ENCODE results near the gene RPL28. TPM values are rescaled to one million over a fixed set of nuclear protein-coding genes. Genes with fewer than 3 reads are reported as not detected.
A peak's percentile ranks its signal among the peaks of the same experiment; 100 is the strongest.
"Not testable (repeated sequence)": the region's sequence is repeated elsewhere in the genome, so short reads cannot be mapped to it uniquely, and the experiment has no call there.

The RPL28 gene
- total and polyA plus RNA-seq, 10 of the 15 experiments (the other 5 are each of a cell fraction or from before 2014, with no cell fraction given): 260 to 3,542 (median 891) TPM

DNA sequence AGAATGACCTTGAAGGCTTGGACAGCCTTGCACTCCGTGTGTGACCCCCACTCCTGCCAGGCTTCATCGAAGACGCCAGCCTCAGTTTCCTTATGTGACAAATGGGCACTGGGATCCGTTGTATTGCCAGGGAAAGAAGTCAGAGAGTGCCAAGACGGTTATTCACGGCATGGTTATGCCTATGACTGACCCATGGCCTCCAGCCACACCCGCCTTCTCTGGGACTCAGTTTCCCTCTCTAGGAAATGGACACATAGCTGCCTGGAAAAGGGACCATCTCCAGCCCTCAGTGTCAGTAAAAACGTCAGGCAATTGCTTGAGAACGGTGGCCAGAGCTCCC is 22.8 kb downstream of the RPL28 start (continued):
- TF ChIP-seq, protein P1, sequence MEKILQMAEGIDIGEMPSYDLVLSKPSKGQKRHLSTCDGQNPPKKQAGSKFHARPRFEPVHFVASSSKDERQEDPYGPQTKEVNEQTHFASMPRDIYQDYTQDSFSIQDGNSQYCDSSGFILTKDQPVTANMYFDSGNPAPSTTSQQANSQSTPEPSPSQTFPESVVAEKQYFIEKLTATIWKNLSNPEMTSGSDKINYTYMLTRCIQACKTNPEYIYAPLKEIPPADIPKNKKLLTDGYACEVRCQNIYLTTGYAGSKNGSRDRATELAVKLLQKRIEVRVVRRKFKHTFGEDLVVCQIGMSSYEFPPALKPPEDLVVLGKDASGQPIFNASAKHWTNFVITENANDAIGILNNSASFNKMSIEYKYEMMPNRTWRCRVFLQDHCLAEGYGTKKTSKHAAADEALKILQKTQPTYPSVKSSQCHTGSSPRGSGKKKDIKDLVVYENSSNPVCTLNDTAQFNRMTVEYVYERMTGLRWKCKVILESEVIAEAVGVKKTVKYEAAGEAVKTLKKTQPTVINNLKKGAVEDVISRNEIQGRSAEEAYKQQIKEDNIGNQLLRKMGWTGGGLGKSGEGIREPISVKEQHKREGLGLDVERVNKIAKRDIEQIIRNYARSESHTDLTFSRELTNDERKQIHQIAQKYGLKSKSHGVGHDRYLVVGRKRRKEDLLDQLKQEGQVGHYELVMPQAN (conservative IDR thresholded peaks at IDR 0.05): 0 out of 2 replicates have a peak, but pooled peaks have one; percentile 24
- TF ChIP-seq, protein P2, sequence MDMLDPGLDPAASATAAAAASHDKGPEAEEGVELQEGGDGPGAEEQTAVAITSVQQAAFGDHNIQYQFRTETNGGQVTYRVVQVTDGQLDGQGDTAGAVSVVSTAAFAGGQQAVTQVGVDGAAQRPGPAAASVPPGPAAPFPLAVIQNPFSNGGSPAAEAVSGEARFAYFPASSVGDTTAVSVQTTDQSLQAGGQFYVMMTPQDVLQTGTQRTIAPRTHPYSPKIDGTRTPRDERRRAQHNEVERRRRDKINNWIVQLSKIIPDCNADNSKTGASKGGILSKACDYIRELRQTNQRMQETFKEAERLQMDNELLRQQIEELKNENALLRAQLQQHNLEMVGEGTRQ (IDR thresholded peaks at IDR 0.05; ENCODE audit: borderline replicate concordance, low read depth, low read length): no peak
- TF ChIP-seq SP1 (IDR thresholded peaks at IDR 0.05; ENCODE audit: low read depth, low read length) (no peak), TBL1XR1 (IDR thresholded peaks at IDR 0.05; ENCODE audit: low read depth, low read length) (no peak), HDAC2 (IDR thresholded peaks at IDR 0.05) (no peak), ZZZ3 (IDR thresholded peaks at IDR 0.05; ENCODE audit: control insufficient read depth, insufficient read length, low read depth) (no peak), CEBPB (IDR thresholded peaks at IDR 0.05; ENCODE audit: borderline replicate concordance in 1 of 2, low read depth in 2 of 2, low read length in 2 of 2) (no peak), ZNF217 (IDR thresholded peaks at IDR 0.05) (peak; percentile 79; the same call in 1 of the 2 replicates), NFYB (IDR thresholded peaks at IDR 0.05; ENCODE audit: insufficient read depth, low read depth, low read length) (no peak), FOS (IDR thresholded peaks at IDR 0.05; ENCODE audit: borderline replicate concordance, extremely low read depth, insufficient read length) (no peak), NR2F1 (conservative IDR thresholded peaks at IDR 0.05) (no peak), MYC (IDR thresholded peaks at IDR 0.05; ENCODE audit: insufficient read depth, insufficient read length, insufficient replicate concordance, low read length, severe bottlenecking) (no peak), ATF7 (IDR thresholded peaks at IDR 0.05; ENCODE audit: low read depth) (no peak), ZNF207 (IDR thresholded peaks at IDR 0.05; ENCODE audit: borderline replicate concordance) (no peak)
- TF ChIP-seq, protein P3, sequence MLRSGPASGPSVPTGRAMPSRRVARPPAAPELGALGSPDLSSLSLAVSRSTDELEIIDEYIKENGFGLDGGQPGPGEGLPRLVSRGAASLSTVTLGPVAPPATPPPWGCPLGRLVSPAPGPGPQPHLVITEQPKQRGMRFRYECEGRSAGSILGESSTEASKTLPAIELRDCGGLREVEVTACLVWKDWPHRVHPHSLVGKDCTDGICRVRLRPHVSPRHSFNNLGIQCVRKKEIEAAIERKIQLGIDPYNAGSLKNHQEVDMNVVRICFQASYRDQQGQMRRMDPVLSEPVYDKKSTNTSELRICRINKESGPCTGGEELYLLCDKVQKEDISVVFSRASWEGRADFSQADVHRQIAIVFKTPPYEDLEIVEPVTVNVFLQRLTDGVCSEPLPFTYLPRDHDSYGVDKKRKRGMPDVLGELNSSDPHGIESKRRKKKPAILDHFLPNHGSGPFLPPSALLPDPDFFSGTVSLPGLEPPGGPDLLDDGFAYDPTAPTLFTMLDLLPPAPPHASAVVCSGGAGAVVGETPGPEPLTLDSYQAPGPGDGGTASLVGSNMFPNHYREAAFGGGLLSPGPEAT (IDR thresholded peaks at IDR 0.05; ENCODE audit: low read depth): 0 out of 2 replicates have a peak, but pooled peaks have one; percentile 14
- TF ChIP-seq, protein P4, sequence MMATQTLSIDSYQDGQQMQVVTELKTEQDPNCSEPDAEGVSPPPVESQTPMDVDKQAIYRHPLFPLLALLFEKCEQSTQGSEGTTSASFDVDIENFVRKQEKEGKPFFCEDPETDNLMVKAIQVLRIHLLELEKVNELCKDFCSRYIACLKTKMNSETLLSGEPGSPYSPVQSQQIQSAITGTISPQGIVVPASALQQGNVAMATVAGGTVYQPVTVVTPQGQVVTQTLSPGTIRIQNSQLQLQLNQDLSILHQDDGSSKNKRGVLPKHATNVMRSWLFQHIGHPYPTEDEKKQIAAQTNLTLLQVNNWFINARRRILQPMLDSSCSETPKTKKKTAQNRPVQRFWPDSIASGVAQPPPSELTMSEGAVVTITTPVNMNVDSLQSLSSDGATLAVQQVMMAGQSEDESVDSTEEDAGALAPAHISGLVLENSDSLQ (IDR thresholded peaks at IDR 0.05): no peak

DNA sequence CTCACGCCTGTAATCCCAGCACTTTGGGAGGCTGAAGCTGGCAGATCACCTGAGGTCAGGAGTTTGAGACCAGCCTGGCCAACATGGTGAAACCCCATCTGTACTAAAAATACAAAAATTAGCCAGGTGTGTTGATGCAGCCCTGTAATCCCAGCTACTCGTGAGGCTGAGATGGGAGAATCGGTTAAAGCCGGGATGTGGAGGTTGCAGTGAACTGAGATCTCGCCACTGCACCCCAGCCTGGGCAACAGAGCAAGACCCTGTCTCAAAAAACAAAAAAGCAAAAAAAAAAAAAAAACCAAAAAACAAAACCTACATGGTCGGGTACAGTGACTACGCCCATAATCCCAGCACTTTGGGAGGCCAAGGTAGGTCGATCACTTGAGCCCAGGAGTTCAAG is 23.4 kb downstream of the RPL28 start:
- H3K79me2 ChIP-seq (ENCODE audit: control insufficient read depth, insufficient read depth, low read length): peaks cover 30% of the 10 kb centered on the region
- H3K4me2 ChIP-seq (ENCODE audit: control insufficient read depth, insufficient read depth); FAIRE-seq; H3K4me3 ChIP-seq; H3K9me3 ChIP-seq (replicated peaks; ENCODE audit: control insufficient read depth, insufficient read depth, low read length); RAD21 ChIA-PET (ENCODE audit: unreplicated experiment); H3K36me3 ChIP-seq (ENCODE audit: control insufficient read depth in 2 of 2, insufficient read depth in 2 of 2, low read length in 1 of 2); BruUV-seq (replicated peaks); H3K27me3 ChIP-seq (replicated peaks in 1 of 2; ENCODE audit: control insufficient read depth in 2 of 2, insufficient read depth in 2 of 2, low read length in 1 of 2); DNase-seq (ENCODE audit: low read depth, low spot score); intact Hi-C loops (cut with micrococcal nuclease; ENCODE audit: unreplicated experiment); H2AFZ ChIP-seq (ENCODE audit: control insufficient read depth, low read depth, low read length); H3K27ac ChIP-seq (ENCODE audit: control insufficient read depth, insufficient read depth); H3K9ac ChIP-seq (ENCODE audit: control insufficient read depth, insufficient read depth, low read length); ATAC-seq; in situ Hi-C loops (cut with MboI); H4K20me1 ChIP-seq (ENCODE audit: control insufficient read depth, insufficient read depth): not testable (repeated sequence)
- 97% methylated on average over 8 of the region's 8 CpGs for WGBS (ENCODE audit: insufficient coverage, insufficient replicate concordance, low lambda C conversion rate, missing lambda C conversion rate)
- POLR2A ChIA-PET: interaction anchor here (0.6 to 2.6 kb wide), 6 partner anchors 25 to 936 kb away, joined by 3 to 15 read pairs (median 4); partner anchors contain the start of genes KMT5C and TMEM238
- peaks cover 17% of the 10 kb centered on the region for H3K4me1 ChIP-seq (ENCODE audit: control insufficient read depth, insufficient read depth, low read length)
- CTCF ChIA-PET: interaction anchor here (0.6 to 2.0 kb wide), 5 partner anchors 9 to 128 kb away, joined by 3 to 9 read pairs (median 6); no protein-coding TSS in a partner anchor
- SMC1A ChIA-PET (ENCODE audit: uncharacterized antibody, unreplicated experiment): interaction anchor here (1.0 to 1.9 kb wide), 3 partner anchors 9 to 133 kb away, joined by 4 to 5 read pairs (median 4); no protein-coding TSS in a partner anchor
